Measurements from ENCODE around the gene ZNF740. TPM values are rescaled to one million over a fixed set of nuclear protein-coding genes. Genes with fewer than 3 reads are reported as not detected.
A peak's percentile ranks its signal among the peaks of the same experiment; 100 is the strongest.

Gene ZNF740
- total RNA-seq, 1 donor from 2014 or later, result 16.8 TPM

DNA sequence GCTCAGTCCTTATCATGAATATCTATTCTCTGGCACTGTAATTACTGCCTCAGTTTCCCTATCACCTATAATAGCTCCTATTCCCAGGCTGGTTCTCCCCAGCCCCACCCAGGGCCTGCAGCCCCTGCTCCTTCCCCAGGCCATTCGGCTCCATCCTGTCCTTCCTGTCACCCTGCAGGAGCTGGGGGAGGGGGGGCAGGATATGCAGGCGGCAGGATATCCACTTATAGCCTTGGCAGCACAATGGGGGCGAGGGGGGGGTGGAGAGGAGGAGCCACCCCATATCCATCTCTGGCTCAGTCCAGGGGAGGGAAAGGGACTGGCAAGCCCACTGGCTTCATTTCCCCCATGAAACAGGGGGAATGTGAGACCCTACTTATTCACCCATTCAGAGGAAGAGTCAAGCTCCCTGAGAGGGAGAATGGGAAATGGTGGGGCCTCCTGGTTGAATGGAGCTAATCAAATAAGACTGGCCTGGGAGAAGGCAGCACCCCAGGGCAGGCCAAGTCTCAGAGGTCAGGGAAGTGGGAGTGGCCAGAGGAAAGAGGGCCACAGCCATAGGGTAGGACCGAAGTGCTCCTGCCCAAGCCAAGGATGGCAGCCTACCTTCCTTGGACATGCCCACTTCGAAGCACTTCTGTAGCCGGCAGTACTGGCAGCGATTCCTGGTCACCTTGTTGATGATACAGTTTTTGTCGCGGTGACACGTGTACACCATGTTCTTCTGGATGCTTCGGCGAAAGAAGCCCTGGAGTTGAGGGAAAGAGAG lies 34.3 kb downstream of the ZNF740 start:
- no peak for DNase-seq

DNA sequence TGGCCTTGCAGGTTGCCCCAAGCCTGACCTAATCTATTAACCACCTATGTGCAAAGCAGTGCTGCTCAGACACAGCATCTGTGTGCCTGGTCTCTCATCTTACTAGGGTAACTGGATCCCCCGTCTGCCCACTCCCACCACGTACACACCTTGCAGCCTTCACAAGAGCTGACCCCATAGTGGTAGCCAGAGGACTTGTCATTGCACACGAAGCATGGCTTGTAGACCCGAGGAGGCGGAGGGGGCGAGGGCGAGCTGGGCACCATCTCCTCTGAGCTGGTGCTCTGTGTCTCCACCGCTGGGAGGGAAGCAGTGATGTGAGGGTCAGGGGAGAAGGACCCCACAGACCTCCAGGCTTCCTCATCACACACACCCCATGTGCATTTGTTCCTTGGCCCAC lies 35.0 kb downstream of the ZNF740 start:
- DNase-seq, result no peak

DNA sequence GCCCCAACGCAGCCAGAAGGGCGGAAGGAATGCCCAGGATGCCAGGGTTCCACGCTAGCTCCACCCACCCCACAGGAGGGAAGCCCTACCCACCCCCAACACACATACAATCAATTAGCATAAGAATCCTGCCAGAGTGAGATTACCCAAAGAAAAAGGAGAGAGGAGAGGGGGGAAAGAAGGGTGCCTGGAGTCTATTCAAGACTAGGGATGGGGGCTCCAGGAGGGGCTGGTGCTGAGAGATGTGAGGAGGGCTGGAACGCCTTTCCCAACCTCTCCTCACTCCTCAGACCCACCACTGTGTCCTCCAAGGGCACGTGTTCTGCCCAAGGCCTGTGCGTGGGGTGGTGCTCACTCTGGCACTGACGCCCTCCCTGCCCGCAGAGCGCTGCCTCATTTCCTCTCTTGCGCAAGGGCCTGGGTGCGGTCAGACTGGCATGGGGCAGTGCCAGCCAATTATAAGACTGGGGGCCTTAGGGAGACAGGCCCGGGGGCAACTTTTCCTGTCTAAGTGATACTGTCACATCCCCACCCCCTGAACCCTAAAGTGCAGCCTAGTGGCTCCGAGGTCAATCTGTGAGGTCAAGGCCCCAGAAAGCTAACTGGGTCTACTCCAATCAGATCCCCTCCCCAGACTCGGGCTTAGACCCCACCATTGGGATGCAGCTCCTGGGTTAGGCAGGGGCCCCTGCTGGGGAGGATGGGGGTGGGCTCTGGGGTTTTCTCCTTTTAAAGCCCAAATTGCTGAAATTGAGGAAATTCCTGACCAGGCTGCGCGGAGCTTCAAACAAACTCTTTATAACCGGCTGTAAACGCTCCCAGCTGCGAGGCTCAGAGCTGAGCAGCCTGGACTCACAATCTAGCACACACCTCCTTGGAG lies 36.8 kb downstream of the ZNF740 start:
- peak; percentile 15 for DNase-seq

GRCh38 chr12:53217931-53218307 lies 37.4 kb downstream of the ZNF740 start:
- DNase-seq, result no peak

DNA sequence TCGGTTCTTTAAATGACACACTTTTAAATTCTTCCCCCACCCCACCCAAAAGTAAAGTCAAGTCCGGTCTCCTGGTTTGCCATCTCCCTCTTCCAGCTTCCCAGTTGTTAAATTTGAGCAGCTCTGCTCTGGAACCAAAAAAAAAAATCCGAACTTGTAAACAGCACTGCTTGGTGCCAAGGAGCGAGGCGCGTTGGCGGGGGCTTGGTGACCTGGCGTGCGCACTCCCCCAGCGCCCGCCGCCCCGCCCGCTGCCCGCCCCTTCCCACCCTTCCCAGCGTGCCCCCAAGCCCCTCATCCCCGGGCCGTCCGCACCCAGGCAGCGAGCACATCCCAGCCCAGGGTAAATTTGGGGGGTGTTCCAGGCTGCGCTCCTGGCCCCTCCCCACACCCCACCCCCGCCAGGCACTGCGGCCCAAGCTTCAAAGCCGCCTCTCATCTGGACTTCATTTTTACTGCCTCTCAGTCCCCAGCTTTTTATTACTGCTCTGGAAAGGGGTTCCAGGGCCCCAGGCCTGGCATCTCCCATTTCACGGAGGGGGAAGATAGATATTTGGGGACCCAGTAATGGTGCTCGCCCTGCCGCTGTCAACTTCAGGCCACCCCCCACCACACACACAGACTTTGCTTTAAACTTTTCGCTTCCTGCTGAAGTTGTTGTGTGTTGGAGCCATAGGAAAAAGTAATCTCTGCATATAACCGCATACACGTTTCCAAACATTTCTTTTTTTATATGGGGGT lies 38.2 kb downstream of the ZNF740 start:
- DNase-seq, result peak; percentile 44

DNA sequence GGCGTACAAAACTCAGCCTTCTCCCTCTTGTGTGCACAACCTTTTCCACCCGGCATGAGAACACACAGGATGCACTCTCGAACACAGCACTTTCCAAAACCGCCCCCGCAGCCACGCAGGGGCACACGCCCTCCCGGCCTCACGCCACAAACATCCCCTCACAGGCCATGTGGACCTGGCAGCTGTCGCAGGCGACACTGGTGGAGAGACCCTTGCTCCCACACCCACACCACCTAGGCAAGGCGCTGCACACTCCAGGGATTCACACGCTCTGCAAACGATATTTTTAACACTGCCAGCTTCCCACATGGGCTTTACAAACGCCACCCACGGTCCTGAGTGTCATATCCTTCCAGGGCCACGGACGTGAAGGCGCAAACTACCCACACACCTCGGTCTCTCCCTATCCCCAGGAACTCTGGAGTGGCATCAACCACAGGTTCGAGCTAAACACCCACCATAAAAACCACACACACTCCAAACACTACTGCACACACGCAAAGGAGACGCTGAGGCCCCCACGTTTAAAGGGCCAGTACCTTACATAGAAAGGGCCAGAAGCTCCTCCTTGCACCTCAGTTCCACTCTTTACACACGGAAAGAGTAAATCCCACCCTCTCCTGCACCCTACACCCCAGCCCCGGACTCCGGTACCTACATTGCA lies 38.9 kb downstream of the ZNF740 start:
- peak; percentile 43 for DNase-seq

GRCh38 chr12:53219956-53220693 lies 39.6 kb downstream of the ZNF740 start:
- DNase-seq, result peak; percentile 85

DNA sequence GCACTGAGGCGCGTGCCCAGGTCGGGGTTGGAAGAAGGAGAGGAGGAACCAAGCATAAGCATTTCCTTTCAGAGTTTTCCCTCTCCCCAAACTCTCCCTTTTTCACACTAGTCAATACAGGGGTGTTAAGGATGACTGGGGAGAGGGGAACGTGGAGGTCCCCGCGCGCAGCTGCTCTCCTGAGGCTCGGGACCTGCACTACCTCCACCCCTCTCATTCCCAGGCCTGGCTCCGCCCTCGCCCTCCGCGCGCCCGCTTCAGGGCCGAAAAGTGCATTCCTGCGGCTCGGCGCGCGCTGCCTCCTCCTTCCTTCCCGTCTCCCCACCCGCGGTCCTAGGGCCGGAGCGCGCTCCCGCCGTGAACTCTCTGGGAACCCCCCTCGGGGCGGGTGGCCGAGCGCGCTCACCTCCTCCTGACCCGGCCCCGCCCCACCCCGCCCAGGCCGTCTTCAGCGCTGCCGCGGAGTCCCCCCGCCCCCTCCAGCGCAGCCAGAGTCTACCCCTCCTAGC lies 40.2 kb downstream of the ZNF740 start:
- peak; percentile 94 for DNase-seq

- peak; percentile 82 for DNase-seq
These were observed 40.9 kb downstream of the ZNF740 start for GRCh38 chr12:53221203-53222080.

GRCh38 chr12:53222170-53222721 lies 41.7 kb downstream of the ZNF740 start:
- DNase-seq, result peak; percentile 33

GRCh38 chr12:53222806-53223261 lies 42.3 kb downstream of the ZNF740 start:
- peak; percentile 22 for DNase-seq

GRCh38 chr12:53223389-53224060 lies 43.0 kb downstream of the ZNF740 start:
- DNase-seq, result peak; percentile 81

DNA sequence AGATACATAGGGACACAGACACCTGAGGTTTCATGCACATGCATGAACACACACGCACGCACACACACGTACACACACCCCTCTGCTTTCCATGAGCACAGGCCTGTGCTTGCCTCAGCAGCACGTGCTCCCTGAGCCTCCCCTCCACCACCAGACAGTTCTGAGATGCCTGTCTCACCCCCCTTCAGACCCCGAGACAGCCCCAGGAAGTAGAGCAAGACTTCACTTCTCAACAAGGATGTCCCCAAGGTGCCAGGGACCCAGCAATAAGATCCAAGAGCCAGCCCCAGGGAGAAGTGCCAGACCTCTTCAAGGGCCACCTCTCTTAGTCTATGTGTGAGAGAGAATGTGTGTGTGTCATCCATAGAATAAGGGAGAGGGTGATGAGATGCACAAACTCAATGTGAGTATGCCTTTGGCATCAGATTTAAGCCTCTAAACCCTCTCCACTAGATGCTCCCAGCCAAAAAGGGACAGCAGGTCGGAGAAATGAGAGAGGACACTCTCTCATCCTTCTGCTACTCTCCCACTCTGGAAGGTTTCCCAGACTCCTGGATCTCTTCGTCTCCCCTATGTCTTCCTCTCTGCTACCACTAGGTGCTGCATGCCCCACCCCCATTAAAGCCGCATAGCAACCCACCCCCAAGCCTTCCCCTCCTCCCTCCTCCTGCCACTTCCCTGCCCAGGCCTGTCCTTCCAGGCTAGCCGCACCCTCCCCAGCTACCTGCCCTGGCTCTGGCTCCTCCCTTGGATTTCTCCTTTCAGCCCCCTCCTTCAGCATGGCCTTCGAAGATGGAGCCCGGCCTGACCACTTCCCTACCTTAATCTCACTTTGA lies 43.8 kb downstream of the ZNF740 start:
- peak; percentile 73 for DNase-seq

GRCh38 chr12:53224897-53225634 lies 44.5 kb downstream of the ZNF740 start:
- peak; percentile 63 for DNase-seq

- peak; percentile 61 for DNase-seq
These were observed 45.3 kb downstream of the ZNF740 start for GRCh38 chr12:53225635-53226424.

DNA sequence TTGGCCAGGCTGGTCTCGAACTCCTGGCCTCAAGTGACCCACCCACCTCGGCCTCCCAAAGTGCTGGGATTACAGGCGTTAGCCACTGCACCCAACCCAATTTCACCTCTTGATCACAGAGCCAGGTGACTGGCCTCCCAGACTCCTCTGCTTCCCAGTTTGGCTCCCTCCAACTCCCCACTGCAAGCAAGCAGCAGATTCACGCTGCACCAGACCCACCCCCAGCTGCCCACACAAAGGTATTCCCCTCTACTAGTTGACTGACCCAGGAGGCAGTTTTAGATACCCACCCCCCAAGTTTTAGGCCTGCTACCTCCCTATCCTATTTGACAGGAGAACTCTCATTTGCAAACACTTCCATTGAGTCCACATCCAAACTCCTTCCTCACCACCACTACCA lies 46.3 kb downstream of the ZNF740 start:
- DNase-seq, result no peak

- no peak for DNase-seq
These were observed 46.8 kb downstream of the ZNF740 start for GRCh38 chr12:53227341-53227740.

All from tongue (tissue), 2 donors.